Smooth muscle cell (in vitro differentiated cells): ENCODE measurements around the gene MPPE1. TPM values are rescaled to one million over a fixed set of nuclear protein-coding genes. Genes with fewer than 3 reads are reported as not detected.

Source experiments
- DNase-seq: peaks from one replicate; lab custom pipeline; 2025; ENCODE audit not compliant: unreplicated experiment; lab: John Stamatoyannopoulos, UW
- H2AFZ ChIP-seq: fragments of 200-600 bp; sonication (generic); 2 replicates; pipeline ENCODE4 v1.6.0; 2016; ENCODE audit warnings: antibody characterized with exemption, low read depth, mild to moderate bottlenecking
- H3F3A ChIP-seq: fragments of 200-600 bp; sonication (generic); 2 replicates; pipeline ENCODE4 v1.6.0; 2017; ENCODE audit warnings: antibody characterized with exemption, low read depth
- H3K27ac ChIP-seq: fragments of 200-600 bp; sonication (generic); 2 replicates; pipeline ENCODE4 v1.5.1; 2016; ENCODE audit warnings: low read depth, mild to moderate bottlenecking
- H3K27me3 ChIP-seq: fragments of 200-600 bp; sonication (generic); 2 replicates; pipeline ENCODE4 v1.6.1; 2016; ENCODE audit warnings: low read depth, mild to moderate bottlenecking
- H3K36me3 ChIP-seq: fragments of 200-600 bp; sonication (generic); 2 replicates; pipeline ENCODE4 v1.5.1; 2016; ENCODE audit warnings: low read depth
- H3K4me1 ChIP-seq: fragments of 200-600 bp; sonication (generic); 2 replicates; pipeline ENCODE4 v1.5.1; 2016; ENCODE audit warnings: low read depth
- H3K4me2 ChIP-seq: fragments of 200-600 bp; sonication (generic); 2 replicates; pipeline ENCODE4 v1.6.0; 2016; ENCODE audit warnings: mild to moderate bottlenecking
- H3K4me3 ChIP-seq: fragments of 200-600 bp; sonication (generic); 2 replicates; pipeline ENCODE4 v1.5.1; 2016; ENCODE audit warnings: mild to moderate bottlenecking
- H3K79me2 ChIP-seq: fragments of 200-600 bp; sonication (generic); 2 replicates; pipeline ENCODE4 v1.6.0; 2016; ENCODE audit warnings: low read depth, mild to moderate bottlenecking
- H3K9ac ChIP-seq: fragments of 200-600 bp; sonication (generic); 2 replicates; pipeline ENCODE4 v1.6.0; 2016; ENCODE audit warnings: low read depth
- H3K9me3 ChIP-seq: fragments of 200-600 bp; sonication (generic); replicated peaks from 2 replicates; pipeline ENCODE4 v1.5.1; 2016; ENCODE audit warnings: low read depth
- H4K20me1 ChIP-seq: fragments of 200-600 bp; sonication (generic); 2 replicates; pipeline ENCODE4 v1.6.0; 2016; ENCODE audit warnings: low read depth
- WGBS: methylation state at CpG from one replicate; pipeline ENCODE4 v1.1.7; 2016; ENCODE audit warnings: low lambda C conversion rate; 5-methylcytosine and 5-hydroxymethylcytosine counted together
- polyA plus RNA-seq: library from polyadenylated mRNA; unstranded; fragments of >200 nt; fragmentation: Nextera tagmentation; extraction: Ambion mirVana; gene quantifications from 2 replicates; pipeline ENCODE4 v1.2.1, GENCODE V29; 2016
- total RNA-seq: library from RNA; depleted of rRNA; stranded (reverse); fragments of >200 nt; gene quantifications from 2 replicates; pipeline ENCODE4 v1.2.3, GENCODE V29; 2014
- TF ChIP-seq, protein P1 (sequence below): fragments of 200-600 bp; sonication (generic); IDR thresholded peaks from 2 replicates; pipeline ENCODE4 v1.5.1; 2017; ENCODE audit warnings: borderline replicate concordance, mild to moderate bottlenecking, antibody characterized with exemption; ENCODE audit not compliant: insufficient read depth, poor library complexity, severe bottlenecking

Gene MPPE1
- total and polyA plus RNA-seq, 2 experiments from 2014 or later, result 33.6 to 73.1 TPM

DNA sequence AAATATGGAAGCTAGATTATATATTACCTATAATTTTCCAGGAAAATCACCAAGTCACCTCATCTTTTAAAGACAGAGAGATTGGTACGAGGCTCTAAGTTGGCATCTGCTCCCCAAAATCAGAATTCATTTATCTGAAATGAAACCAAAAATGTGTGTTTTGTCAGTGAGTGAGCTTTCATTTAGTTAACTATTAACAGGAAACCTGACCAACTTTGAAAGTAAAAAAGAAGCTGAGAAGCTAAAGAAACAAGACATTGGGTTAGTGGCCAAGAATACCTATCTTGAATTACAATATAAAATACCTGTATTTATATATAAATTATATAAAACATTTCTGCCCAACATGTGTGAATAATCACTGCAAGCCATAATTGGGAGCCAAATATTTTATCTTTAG is 1.9 kb downstream of the MPPE1 start:
- H3K4me2 ChIP-seq, result no peak overlapping the region
- H4K20me1 ChIP-seq, result no peaks in the 10 kb centered on the region

DNA sequence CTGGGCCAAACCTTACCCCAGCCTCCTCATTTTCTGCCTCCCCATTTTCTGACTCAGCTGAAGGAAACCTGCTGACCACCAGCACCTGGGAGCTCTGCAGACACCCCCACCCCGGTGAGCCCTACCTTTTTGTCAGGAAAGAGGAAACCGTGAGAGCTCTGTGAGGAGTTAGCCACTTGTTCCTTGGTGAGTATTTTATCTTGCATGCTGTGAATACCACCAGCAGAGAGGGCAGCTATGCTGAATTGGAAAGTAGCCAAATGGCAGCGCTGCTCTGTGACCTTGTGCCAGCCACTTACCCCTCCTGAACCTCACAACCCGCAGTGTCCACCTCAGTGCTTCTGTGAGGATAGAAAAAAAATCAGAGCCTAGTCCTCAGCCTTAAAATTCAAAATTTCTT is 2.5 kb downstream of the MPPE1 start:
- peaks cover 8% of the 10 kb centered on the region for H3K4me1 ChIP-seq
- H2AFZ ChIP-seq, result no peak overlapping the region
- no peak overlapping the region for H3K4me3 ChIP-seq
- no peak overlapping the region for H3K9ac ChIP-seq
- TF ChIP-seq, protein P1, sequence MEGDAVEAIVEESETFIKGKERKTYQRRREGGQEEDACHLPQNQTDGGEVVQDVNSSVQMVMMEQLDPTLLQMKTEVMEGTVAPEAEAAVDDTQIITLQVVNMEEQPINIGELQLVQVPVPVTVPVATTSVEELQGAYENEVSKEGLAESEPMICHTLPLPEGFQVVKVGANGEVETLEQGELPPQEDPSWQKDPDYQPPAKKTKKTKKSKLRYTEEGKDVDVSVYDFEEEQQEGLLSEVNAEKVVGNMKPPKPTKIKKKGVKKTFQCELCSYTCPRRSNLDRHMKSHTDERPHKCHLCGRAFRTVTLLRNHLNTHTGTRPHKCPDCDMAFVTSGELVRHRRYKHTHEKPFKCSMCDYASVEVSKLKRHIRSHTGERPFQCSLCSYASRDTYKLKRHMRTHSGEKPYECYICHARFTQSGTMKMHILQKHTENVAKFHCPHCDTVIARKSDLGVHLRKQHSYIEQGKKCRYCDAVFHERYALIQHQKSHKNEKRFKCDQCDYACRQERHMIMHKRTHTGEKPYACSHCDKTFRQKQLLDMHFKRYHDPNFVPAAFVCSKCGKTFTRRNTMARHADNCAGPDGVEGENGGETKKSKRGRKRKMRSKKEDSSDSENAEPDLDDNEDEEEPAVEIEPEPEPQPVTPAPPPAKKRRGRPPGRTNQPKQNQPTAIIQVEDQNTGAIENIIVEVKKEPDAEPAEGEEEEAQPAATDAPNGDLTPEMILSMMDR, result no peak
- no peaks in the 10 kb centered on the region for H3K36me3 ChIP-seq
- no peaks in the 10 kb centered on the region for H3K9me3 ChIP-seq
- no peaks in the 10 kb centered on the region for H3K27me3 ChIP-seq
- H3K4me2 ChIP-seq, result no peak overlapping the region
- DNase-seq, result no peak
- H3F3A ChIP-seq, result peaks cover 9% of the 10 kb centered on the region
- no peak overlapping the region for H3K27ac ChIP-seq
- WGBS, result 82% methylated on average over 4 of the region's 4 CpGs
- H3K79me2 ChIP-seq, result peaks cover 6% of the 10 kb centered on the region
- no peaks in the 10 kb centered on the region for H4K20me1 ChIP-seq

More for the DNA sequence above, 1.9 kb downstream of the MPPE1 start:
- no peak overlapping the region for H3K9ac ChIP-seq
- peaks cover 6% of the 10 kb centered on the region for H3K79me2 ChIP-seq
- H3K9me3 ChIP-seq, result no peaks in the 10 kb centered on the region
- peaks cover 9% of the 10 kb centered on the region for H3F3A ChIP-seq
- no peaks in the 10 kb centered on the region for H3K27me3 ChIP-seq
- peaks cover 8% of the 10 kb centered on the region for H3K4me1 ChIP-seq
- H2AFZ ChIP-seq, result no peak overlapping the region
- TF ChIP-seq, protein P1, result no peak
- 100% methylated on average over 1 of the region's 1 CpG for WGBS
- H3K27ac ChIP-seq, result no peak overlapping the region
- no peaks in the 10 kb centered on the region for H3K36me3 ChIP-seq
- no peak overlapping the region for H3K4me3 ChIP-seq
- no peak for DNase-seq

DNA sequence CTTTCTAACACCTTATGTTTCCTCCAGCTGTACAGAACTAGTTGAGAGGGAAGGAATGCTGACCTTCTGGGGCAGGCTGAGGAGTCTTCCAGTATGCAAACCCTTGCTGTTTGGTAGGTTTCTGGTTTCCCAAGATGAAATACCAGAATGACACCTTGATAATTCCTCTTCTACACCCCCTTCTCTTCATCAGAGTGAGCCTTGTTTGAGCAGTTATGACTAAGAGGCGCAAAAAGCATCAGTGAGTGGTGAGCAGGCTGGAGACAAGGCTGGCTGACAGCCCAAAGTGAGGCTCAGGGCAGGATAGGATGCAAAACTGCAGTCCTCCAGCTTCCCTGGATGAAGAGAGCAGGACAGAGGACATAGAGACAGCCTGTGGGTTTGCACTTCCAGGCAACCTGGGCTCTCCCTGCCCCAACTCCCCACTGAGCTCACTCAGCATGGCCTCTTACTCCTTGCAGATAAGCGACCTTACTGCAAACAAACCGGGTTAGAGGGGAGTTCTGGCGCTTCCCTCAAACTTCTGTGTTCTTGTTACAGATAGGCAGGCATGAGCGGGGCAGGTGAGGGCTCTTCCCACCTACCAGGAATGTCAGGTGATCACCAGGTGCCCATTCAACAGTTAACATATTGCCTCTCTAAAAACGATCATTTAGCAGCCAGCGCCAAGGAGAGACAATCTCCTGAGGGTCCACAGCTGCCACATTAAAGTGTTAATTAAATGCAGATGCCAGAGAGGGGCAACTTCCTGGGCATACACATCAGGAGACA is 5.4 kb downstream of the MPPE1 start:
- Histone ChIP-seq H3K9me3 (no peaks in the 10 kb centered on the region), H3K4me2 (no peak overlapping the region)
- WGBS, result 65% methylated on average over 7 of the region's 7 CpGs

More for the DNA sequence above, 5.4 kb downstream of the MPPE1 start:
- Histone ChIP-seq H3K9ac (no peak overlapping the region), H3K27ac (no peak overlapping the region), H3K4me3 (no peak overlapping the region), H3F3A (peaks cover 1% of the 10 kb centered on the region), H4K20me1 (no peaks in the 10 kb centered on the region), H3K4me1 (peaks cover 4% of the 10 kb centered on the region), H2AFZ (no peak overlapping the region), H3K27me3 (no peaks in the 10 kb centered on the region), H3K79me2 (peaks cover 6% of the 10 kb centered on the region), H3K36me3 (no peaks in the 10 kb centered on the region)
- no peak for DNase-seq
- TF ChIP-seq, protein P1, result no peak
